DMS53 (cell line): ENCODE data around the gene LRRC17.

Experiments
- DNase-seq: peaks from one replicate; lab custom pipeline; 2025; lab: John Stamatoyannopoulos, UW

The LRRC17 gene, protein sequence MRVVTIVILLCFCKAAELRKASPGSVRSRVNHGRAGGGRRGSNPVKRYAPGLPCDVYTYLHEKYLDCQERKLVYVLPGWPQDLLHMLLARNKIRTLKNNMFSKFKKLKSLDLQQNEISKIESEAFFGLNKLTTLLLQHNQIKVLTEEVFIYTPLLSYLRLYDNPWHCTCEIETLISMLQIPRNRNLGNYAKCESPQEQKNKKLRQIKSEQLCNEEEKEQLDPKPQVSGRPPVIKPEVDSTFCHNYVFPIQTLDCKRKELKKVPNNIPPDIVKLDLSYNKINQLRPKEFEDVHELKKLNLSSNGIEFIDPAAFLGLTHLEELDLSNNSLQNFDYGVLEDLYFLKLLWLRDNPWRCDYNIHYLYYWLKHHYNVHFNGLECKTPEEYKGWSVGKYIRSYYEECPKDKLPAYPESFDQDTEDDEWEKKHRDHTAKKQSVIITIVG

DNA sequence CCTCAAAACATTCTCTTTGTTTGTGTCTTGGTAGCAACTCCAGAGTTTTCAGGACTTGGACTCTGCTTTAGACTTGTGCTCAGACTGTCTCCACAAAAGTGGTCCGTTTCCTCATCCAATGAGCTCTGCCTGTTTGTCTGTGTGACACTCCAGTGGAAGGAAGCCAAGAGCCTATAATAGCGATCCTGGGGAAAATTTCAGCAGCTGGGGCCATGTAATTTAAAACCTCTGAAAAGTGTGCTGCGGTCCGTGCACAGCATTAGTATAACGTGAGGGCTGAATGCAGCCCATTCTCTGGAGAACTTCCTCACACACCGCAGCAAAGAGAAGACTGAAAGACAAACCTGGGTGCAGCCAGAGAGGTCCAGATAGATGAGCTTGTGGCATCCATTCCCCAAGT is at the start of gene LRRC17:
Gene LRRC17, plus strand, starts transcription at position 259 of the 400 bp plus-strand sequence. CDS start 20,914 bp downstream, outside the sequence.
- DNase-seq = peak; percentile 67

DNA sequence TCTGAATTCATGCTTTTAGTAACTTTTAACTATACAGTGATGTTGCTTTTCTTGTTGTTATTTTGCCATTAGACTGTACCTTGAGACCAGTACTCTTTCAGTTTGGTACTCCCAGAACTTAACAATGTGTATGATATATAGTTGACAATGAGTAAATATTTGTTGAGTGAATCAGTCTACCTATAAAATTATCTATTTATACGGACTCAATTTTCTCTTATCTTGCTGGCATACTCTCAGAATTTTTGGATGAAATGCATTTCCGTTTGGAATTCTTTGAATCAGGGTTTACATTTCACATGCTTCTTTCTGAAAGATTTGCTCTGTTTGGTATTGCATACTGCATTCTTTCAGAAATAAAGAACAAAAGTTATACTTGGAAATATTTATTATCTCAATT is 47.8 kb upstream of the LRRC17 start:
- DNase-seq = peak; percentile 14

DNA sequence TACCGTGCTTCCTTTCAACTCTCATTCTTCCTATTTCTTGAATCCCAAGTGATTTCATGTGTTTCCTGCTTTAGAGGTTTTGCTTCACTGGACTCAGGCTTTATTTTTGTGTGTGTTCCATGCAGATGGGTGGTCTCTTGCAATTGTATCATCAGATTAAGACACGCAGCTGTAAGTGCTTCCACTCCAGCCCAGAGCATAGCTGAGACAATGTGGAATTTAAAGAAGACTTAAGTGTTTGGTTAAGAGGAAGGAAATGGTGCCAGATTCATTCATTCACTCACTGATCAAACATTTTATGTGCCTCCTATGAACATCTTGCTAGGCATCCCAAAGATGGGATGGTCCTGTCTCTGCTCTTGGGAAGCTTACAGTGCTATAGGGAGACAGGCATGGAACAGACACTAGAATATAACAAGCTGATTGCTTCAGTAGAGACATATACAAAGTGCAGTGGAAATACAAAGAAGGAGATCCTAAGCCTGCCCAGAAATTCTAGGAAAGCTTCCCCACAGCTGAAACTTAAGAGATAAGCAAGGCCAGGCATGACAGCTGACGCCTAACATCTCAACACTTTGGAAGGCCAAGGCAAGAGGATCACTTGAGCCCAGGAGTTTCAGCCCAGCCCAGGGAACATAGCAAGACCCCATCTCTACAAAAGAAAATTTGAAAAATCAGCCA is 46.1 kb upstream of the LRRC17 start:
- DNase-seq = no peak

DNA sequence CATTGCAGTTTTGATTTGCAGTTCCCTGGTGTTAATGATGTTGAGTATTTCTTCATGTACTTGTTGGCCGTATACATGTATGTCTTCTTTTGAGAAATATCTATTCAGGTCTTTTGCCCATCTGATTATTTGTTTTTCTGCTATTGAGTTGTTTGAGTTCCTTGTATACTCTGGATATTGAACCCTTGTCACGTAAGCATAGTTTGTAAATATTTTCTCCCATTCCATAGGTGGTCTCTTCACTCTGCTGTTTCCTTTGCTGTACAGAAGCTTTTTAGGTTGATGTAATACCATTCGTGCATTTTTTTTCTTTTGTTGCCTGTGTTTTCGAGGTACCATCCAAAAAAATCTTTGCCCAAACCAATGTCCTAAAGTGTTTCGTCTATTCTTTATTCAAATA is 43.6 kb upstream of the LRRC17 start:
- DNase-seq = no peak

DNA sequence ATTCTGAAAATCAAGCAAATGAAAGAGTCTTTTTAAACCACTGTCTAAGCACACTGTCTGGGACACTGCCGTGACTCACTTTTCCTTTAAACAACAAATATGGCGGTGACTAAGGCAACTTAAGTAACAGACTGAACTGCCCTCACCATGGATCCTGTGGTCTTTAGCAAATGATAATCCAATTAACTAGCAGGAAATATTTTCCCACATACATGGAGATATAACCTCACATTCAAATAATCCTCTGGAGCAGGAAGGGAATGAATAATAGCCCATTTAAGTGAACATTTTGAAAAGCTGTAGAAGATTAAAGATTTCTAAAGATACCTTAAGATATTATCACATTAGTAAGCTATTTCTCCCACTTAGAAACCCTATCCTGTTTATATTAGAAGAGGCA is 40.3 kb upstream of the LRRC17 start:
- peak; percentile 9 for DNase-seq

DNA sequence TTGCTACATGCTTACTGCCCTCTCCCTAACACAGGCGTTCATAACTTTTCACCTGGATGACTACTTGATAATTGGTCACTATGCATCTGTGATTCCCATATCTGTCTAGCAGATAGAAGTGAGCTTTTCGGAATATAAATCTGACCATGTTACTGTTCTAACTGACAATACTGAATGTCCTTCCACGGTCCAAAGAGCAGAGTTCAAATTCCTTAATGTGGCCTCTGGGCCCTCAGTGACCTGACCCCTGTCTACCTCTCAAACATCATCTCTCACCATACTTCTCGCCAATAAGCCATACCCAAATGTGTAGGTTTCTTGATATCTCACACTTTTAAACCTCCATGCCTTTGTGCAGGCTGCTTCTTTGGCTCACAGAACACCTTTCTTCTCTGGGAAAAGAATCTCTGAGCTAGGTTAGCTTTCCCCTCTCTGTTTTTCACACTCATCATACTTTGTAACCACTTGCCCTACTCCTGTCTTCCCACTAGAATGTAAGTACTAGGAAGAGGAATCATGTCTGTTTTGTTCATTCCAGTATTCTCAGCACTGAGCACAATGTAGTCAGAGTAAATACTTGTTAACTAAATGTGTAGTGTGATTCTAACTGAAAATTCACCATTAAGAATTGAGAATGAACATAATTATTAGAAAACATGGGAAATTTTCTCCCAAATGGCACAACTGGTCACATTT is 39.2 kb upstream of the LRRC17 start:
- DNase-seq = no peak

DNA sequence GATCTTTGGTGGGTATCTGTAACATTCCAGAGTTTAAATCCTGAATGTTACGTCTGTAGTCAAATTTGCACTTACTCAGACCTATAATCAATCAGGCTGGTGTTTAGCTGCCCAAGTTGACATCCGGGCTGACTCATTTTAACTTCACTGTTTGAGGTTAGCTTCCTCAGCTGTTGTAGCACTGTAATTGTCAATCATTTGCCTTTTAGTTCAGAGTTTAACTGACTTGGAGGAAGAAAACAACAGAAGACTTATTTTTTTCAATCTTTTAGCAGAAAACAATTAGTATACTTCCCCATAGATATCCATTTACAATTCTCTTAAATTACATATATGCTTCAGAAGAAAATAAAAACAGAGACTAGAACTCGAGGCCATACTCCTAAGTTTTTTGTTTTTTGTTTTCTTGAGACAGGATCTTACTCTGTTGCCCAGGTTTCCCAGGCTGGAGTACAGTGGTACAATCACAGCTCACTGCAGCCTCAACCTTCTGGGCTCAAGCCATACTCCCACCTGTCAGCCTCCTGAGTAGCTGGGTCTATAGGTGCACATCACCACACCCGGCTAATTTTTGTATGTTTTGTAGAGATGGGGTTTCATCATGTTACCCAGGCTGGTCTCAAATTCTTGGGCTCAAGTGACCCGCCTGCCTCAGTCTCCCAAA is 38.5 kb upstream of the LRRC17 start:
- DNase-seq = peak; percentile 18

DNA sequence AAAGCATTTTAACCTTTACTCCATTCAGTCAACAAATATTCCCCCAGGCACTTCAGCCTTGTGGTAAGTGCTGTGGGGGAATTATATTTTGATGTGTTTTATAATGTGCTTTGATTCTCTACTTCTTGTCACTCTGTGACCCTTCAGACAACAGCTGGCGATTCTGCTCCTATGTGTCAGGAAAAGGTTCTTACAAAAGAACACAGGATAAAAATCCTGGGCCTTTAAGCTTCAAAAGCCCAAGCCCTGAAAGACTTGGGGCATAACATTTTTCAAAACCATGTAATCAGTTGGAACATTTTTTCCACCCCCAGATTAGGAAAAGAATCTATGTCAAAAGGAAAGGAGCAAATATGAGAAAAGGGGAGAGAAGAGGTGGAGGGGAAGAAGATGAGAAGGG is 37.8 kb upstream of the LRRC17 start:
- DNase-seq = no peak

DNA sequence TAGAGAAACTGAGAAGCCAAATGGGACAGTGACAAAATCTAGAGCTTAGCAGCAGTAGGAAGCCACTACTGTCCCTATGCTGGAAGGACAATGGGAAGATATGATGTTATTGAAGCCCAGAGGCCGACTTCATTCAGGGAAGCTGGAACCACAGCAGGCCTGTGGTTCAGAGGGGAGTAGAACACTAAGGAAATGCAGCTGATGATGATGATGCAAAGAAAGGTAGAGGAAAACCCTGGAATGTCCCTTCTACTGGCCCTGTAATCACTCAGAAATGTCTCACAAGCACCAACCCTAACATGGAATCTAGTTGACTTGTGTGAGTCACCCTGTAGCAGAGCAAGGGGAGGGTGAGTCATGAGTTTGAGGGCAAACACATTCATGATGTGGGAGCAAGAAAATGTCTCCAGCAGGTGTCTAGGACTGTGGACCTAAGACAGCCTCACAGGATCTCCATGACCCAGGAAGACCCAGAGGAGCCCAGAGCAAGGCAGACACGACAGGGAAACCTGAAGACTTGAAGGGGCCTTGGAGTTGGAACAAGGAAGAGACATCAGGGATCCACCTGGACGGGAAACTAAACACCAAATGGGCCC is 37.0 kb upstream of the LRRC17 start:
- DNase-seq = peak; percentile 92

DNA sequence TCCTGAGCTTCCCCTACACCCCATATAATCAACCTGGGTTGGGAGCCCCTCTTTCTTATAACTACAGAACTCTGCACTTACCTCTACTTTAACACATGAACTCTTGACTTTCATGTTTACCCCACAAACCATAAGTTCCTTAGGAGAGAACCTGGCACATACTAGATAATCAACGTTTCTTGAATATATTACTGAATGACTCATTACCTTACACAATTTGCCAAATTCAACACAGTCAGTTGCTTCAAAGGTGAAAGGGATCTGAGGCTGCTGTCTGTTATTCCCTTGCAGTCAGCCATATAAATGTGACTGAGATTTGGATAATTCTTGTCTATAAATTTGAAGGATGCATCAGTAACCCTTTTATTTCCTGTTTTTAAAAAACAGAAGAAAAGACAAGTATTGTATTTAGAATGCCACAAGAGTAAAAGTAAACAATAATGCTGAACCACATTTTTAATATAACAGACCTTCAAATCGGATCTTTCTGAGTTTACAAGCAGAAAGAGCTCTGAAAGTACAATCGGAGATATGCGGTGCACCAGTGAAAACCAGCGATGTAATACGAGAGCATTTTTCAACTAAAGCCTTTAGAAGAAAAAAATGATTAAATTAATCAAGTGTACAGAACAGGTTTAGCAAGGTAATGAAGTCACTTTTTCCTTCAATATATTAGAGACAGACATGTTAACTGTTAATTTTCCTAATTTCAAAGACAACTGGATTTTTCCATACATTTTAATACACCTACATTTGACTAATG is 29.5 kb upstream of the LRRC17 start:
- peak; percentile 27 for DNase-seq

DNA sequence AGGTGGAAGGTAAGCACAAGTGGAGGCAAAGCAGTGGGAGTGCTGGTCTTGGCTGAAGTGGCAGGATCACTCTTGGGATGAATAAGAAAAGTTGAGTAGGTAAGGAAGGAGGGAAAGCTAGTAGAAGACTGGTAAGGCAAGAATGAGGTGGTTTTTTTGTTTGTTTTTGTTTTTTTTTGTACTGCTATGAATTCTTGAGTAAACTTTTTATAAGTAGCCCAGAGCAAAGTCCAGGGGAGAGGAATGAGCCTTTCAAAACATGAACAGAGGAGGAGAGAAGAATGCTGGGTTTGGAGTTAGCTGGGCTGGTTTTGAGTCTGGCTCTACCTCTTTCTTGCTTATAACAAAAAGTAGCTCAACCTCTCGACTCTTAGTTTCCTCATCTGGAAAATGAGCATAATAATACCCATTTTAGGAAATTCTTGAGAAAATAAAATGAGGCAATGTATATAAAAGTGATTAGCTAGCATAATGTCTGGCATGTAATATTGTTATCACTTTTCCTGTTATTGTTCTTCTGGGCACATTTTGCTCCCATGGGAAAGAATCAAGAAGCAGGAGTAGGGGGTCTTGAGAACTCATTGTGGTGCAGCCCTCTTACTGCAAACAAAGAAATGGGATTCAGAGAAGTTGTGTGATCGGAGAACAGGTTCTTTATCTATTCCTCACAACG is 24.1 kb upstream of the LRRC17 start:
- DNase-seq = no peak

DNA sequence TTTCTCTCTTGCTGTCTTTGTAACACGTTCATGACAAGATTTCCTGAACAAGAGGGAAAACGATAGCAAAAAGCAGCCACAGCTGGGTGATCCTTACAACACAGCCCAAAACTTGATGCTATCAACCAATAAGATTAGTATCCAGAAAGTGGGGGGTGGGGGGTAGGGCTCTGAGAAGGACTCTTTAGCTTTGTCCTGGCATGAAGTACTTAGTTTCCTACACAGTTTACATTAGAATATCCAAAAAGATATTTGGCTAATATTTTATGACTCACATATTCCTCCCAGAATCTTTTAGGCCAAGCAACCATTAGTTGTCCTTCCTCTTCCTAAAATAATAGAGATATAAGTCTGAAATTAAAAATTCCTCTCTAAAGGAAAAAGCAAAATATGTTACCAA is 22.9 kb upstream of the LRRC17 start:
- DNase-seq = no peak

DNA sequence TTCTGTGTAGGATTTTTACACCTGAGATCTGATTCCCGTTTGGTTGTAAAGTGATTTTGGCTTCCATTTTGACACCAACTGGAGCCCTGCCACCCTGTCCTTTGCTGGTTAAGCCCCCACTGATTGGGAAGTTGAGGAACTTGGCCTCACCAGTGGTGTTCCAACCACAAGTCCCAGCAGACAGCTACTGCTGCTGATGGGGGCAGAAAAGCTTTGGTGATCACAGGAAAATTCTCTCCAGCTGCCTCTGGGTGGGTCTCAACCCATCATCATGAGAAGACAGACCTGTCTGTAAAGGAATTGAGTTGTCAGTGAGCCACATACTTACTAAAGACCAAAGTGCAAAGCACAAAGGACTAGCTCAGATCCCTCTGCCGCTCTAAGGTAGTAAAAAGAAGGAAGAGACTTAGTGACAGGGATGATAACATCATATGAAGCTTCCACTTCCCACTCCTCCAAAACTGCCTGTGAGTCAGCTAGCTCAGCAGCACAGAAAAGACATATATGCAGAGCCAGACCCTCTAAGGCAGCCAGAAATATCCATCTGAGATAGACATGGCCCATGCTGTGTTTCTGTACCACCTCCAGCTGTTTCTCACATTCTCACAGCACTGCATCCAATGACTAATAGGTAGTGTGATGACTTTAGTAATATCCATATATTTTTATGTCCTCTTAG is 22.4 kb upstream of the LRRC17 start:
- DNase-seq = no peak

DNA sequence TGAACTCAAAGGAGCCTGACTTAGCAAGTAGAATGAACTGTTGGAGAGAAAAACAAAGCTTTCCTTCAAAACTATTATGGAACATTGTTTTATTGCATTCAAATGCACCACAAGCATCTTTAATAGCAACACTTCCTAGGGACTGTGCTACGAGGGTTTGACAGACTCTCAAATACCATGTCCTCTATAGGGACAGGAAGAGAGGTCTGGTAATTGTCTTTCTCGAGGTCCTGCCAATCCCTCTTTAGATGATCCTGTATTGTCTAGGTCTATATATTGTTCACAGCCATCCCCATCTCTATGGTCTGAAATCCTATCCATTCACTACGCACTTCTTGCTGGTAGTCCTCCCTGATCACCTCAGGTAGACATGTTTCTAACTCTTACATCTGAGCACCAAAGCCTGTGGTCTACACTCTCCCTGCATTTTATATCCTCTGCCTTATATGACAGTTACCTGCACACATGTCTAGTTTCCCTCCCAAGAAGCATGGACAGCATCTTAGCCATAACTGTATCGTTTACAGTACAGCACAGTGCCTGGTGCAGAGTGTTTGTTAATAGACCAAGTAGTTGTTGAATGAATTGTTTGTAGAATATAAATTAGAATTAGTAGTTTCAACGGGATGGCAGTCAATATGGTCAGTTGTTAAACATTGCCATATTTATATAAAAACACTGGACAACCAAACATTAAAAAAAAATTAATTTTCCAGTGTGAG is 21.7 kb upstream of the LRRC17 start:
- no peak for DNase-seq

DNA sequence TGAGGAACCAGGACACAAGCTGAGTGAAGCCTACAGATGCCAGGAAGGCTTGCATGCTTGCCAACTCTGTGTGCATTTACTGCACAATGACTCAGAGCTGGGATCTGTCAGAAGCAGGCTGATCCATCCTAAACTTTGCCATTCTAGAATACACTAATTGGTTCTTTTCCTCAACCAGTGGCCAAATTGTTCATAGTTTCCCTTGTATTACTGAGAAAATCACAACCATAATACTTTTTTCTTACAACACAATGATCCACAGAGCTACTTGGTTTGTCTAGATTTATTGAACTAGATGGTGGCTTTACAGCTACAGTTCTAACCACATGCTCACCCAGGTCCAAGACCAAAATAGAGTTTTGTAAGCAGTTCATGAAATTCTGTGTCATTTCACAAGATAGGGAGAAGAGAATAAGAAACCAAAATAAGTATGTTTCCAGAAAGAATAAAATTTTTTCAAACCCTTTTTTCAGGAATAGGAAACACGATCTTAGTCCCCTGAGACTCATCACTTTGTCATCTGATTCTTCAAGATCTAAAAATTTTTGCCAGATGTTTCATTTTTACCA is 21.0 kb upstream of the LRRC17 start:
- DNase-seq = no peak

DNA sequence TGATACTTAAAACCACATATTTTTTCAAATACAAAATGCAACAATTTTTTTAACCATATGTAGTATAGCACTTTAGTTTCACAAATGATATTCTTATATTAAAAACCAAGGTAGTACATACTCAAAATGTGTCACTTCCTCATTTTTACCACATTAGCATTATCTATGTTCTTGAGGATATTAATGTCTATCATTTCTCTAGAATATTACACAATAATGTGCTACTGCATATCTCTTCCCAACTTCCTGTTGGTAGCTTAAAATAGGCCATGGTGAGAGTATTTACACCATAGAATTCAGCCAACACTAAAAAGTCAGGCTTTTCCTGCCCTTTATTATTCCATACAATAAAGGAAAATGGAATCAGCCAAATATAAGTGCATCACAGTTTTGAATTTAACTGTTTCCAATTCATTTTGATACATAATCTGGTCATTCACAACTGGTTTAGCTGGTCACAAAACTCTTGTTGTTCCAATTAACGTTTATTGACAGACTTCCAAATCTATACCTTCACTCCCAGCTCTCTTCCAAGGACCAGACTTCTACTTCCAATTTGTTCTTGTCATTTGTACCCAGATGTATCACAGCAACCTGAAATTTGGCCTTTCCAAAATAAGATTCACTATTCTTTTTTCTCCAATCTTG is 20.0 kb upstream of the LRRC17 start:
- DNase-seq = no peak

DNA sequence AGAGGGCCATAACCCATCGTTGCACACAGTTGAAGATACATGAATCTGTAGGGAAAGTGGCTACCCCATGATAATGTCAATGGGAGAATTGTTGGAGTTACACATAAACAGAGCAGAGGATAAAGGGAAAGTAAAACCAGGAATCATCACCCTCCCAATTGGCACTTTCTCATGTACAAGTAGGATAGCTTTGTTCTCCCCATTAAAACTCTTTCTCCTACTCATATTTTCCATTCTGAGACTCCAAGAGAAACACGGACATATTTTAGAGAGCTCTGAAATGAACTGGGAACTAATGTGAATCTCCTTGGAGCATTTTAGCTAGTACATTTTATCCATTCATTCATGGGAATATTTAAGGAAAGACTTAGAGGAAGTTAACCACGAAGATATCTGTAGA is 17.2 kb upstream of the LRRC17 start:
- no peak for DNase-seq

DNA sequence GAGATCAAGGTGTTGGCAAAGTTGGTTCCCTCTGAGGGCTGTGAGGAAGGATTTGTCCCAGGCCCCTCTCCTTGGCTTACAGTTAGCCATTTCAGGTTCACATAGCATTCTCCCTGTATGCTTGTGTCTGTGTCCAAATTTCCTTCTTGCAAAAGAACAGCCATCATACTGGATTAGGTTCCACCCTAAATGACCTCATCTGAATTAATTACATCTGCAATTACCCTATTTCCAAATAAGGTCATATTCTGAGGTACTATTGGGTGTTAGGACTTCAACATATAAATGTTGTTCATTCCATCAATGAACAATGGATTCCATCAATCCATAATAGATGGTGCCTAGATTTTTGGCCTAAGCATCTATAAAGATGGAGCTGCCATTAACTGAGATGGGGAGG is 16.2 kb upstream of the LRRC17 start:
- DNase-seq = no peak
